Adrenal gland (tissue), 5 donors: ENCODE results near the gene PHETA2.

ENCODE experiments used
- CTCF ChIP-seq, 6 experiments: fragments of 450-650 bp in 4 of 6; fragments of 200-600 bp in 2 of 6; sonication (generic) in 1 of 6; IDR thresholded peaks; 1 replicate in 5 of 6; 2 replicates in 1 of 6; pipeline versions ENCODE4 v1.5.1 to v1.8.0; 2016 to 2021; ENCODE audit warnings: antibody characterized with exemption in 6 of 6, mild to moderate bottlenecking in 2 of 6, moderate library complexity in 1 of 6
- POLR2A ChIP-seq, 2 donors: fragments of 450-650 bp; IDR thresholded peaks; one replicate each; pipeline ENCODE4 v1.6.1; 2017; ENCODE audit warnings: antibody characterized with exemption in 2 of 2, mild to moderate bottlenecking in 2 of 2, moderate library complexity in 1 of 2
- donor health status: DM: no; HTN: no; CAD: no.

DNA sequence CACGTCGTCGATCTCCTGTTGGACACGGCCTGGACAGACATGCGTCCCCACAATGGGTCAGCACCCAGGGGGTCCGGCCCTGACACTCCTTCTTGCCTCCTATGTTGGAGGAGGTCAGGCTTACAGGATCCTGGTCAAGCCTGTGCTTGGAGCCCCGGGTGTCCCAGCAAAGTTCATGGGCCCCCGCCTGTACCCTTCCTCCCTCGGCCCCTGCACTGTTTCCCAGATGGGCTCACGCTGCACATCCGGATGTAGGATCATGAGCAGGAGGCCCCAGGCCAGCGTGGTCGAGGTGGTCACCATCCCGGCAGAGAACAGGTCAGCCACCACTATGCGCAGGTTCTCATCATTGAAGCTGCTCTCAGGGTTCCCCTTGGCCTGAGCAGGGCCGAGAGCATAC lies 53.6 kb downstream of the PHETA2 start:
- no peak for TF ChIP-seq CTCF (IDR thresholded peaks at IDR 0.05)
- TF ChIP-seq POLR2A (IDR thresholded peaks at IDR 0.05) = no peak
